ENCODE data around the gene ARHGEF17.

Gene ARHGEF17

DNA sequence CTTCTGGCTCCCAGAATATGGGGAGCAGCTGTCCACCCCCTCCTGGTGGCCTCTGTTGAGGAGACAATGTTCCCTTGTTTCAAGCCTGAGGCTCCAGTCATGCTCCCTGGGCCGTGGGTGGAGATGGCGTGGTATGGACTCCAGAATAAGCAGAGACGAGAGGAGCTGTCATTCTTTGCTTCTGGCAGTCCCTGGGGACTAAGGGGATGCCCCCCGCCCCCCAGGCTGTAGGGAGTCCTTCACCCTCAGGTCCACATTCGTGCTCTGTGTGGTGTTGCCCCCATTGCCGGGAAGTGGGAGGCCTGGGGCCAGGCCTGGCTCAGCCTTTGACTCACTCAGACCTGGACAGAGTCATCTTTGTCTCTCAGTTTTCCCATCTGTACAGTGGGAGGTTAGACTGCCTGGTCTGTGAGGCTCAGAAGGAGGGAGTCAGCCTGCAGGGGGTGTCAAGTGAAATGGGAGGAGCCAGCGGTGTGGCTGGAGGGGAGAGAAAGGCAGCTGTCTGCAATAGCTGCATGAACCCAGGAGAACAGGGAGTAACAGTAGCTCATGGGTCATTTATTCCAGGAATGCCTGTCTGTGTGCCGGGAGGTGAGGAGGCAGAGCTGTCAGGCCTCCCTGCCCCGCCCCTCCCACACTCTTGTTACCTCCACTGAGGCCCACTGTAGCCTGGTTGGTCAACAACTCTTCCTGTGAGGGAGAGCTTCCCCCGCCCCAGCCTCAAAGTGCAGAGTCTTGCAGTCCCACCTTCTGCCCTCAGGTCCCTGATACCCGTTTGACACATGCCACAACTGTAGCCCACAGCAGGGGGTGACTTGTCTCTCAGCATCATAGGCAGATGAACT, 6.3 kb downstream of the ARHGEF17 start:
- DNase-seq (ENCODE audit: low read depth in 3 of 3) = no peak

DNA sequence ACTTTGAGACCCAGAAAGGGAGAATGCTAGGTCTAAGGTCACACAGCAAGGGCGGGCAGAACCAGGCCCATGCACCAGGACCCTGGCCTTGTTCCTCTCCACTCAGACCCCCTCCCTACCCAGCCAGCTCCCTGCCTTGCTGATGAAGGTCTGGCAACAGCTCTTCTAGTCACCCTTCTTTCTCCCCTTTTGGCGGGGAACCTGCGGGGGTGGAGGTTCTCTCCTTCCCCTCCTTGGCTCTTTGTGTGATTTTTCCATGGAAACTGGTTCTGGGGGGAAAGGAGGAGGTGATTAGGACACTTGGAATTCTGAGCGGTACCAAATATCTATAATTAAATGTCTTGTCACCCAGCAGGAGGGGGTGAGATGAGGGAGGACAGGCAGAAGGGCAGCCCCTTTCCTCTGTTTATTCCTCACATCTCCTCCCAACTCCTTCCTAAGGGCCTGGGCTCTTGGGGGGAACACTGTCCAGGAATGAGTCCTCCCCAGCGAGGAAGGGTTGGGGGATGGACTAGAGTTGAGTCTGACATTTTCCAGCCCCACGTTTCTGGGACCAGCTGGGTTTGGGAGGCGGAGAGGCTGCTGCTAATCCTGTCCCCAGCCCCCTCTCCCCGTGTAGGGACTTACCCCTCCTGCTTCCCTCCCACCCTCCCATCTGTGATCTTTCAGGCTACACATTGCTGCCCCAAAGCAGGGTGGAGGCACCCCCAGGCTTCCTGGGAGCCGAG, 7.4 kb downstream of the ARHGEF17 start:
- no peak for DNase-seq (ENCODE audit: low read depth in 3 of 3)

DNA sequence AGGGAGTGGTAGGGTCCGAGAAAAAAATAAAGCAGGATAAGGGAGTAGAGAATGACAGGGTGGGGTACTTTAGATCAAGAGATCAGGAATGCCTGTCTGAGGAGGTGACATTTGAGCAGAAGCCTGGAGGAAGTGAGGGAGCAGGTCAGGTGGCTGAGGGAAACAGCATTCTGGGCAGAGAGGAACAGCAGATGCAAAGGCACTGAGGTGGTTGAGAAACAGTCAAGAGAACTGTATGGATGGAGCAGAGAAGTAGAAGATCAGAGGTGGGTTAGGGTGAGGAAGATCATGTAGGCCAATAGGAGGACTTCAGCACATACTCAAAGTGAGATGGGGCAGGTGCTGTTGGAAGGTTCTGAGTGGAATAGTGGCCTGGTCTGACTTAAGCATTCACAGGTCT, 8.3 kb downstream of the ARHGEF17 start:
- DNase-seq (ENCODE audit: low read depth in 3 of 3) = no peak

DNA sequence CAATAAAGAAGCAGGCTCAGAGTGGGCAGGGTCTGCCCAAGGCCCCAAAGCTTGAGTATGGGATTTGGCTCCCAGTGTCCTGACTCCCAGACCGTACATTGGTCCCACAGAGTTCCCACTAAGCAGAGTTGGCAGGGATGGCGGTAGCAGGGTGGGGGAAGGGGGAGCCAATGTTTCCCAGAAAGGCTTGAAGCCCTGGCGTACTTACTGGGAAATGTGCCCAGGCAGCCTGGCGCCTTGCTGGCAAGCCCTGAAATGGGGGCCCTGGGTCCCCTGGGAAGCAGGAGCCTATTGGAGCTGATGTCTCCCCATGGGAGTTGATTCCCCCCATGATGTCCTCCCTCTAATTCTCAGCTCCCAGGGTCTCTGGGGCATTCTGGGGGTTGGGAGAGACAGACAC, 9.3 kb downstream of the ARHGEF17 start:
- no peak for DNase-seq (ENCODE audit: low read depth in 3 of 3)

DNA sequence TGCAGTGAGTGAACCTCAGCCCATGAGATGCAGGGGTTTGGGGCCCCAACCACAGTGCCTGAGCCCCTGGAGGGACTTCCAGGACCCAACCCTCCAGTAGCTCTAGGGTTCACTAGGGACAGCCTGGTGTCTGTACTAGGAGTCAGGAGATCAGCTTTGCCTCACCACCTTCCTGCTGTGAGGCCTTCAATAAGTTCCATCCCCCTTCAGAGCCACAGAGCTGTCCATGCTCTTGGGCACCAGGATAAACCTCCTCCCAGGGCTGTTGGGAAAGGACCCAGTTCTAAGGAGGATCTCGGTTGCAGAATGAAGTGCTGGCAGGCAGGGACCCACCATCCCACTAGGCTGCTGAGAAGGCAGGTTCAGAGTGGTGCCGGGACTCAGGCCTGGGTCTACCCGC, 9.7 kb downstream of the ARHGEF17 start:
- DNase-seq (ENCODE audit: low read depth in 3 of 3) = no peak

DNA sequence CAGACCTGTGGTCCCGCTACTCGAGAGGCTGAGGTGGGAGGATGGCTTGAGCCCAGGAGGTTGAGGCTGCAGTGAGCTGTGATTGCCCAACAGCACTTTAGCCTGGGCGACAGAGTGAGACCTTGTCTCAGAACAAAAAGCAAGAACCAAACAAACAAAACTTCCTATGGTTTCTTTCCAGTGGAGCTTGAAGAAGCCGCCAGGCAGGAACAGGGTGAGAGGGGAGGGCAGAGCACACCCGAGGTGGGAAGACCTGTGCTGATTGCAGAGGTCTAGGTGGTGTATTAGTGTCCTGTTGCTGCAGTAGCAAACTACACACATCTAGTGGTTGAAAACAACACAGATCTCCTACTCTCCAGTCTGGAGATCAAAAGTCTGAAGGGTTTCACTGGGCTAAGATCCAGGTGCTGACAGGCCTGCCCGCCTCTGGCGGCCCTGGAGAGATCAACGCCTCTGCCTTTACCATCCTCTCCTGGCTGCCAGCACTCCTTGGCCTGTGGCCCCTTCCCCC, 10.5 kb downstream of the ARHGEF17 start:
- no peak for DNase-seq (ENCODE audit: low read depth in 3 of 3)

DNA sequence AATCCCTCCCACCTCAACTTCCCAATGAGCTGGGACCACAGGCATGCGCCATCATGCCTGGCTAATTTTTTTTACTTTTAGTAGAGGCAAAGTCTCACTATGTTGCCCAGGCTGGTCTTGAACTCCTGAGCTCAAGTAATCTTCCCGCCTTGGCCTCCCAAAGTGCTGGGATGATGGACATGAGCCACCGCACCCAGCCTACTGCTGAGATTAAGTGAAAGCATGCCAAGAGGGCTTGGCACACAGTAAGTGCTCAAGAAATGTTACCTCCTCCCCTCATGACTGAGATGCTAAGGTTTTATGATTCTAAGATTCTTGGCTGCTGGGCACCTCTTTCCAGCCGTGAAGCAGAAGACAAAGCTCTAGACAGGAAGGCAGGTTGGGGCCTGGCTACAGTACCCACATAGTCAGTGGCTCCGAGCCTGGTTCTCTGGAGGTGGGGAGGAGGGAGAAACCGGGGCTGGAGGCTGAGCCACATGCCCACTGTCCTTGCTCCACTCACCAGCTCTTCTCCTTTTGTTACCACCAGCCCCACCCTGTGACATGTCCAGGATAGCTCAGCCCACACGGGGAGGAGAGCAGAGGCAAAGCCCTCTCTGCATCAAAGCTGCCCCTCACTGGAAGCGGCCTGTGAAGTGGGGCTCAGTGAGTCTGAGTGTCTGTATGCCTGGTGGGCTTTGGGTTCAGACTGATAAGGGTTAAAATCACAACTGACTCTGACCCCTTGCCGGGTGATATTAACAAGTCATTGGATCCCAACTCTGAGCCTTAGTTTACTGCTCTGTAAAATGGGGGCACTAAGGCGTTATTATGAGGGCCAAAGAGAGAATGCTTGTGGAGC, 12.9 kb downstream of the ARHGEF17 start:
- DNase-seq (ENCODE audit: low read depth in 3 of 3) = no peak

DNA sequence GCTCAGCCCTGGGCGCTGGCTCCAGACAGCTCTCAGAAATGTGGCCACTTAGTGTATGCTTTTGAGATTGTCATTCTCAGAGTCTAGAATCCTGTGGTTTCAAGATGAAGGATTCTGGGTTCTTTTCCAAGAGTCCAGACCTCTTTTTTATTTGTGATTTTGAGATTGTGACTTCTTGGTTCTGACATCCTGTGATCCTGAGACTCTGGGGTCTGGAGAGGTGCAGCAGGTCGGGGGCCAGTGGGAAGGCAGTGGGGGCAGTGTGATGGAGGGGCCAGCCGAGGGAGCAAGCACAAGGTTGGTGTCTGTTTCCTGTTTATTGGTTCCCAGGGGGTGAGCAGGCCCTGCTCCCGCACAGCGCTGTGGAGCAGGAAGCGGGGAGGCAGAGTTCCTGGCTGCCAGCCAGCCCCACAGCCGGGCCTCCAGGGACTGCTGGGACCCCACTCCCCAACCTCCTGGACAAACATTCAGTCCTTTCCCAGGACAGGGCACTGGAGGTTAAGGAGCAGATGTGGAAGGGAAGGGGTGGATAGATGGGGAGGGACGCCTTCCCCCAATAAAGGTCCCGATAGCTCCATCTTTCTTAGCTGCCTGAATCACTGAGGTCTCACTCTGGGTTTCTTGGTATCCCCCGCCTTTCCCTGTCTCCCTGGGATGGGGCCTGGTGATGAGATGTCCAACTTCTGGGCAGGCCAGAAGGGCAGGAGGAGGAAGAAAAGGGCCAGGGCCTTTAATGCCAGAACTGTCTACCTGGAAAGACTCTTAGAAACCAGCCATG, 13.7 kb downstream of the ARHGEF17 start:
- DNase-seq (ENCODE audit: low read depth in 3 of 3) = no peak

DNA sequence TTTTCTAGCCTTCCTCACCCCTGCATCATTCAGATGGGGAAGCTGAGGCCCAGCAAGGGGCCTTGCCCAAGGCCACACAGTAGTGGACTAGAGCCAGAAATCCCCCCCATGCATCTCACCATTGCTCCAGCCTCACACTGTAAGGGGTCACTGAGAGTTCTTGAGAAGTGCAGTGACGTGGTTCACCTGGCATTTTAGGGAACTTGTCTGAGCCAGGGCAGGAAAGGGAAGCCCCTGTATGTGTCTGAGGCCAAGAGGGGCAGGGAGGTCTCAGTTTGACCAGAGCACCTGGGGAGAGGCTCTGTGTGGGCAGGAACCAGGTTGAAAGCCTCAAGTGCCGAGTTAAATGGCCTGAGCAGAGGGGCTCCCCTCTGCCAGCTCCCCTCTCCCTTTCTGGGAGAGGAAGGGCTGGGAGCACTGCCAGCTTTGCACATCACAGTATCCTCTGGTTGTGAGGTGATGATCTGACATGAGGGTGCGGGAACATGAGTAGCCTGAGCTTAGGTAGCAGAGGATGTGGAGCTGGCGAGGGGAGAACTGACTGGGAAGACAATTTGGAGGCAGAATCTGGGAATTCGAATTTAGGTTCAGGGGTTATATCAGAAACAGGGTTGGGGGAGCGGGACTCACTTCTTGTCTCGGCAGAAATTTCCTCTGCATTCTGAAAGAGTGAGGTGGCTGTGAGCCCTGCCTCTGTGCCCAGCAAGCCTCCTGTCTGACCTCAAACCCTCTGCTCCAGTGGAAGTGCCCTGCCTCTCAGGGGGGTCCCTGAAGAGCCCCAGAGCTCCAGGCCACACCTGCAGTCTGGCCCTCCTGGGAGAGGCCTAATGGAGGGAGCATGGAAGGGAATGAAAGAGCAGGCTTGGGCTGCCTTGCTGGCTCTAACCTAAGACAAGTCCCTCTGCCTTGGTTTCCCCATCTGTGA, 14.6 kb downstream of the ARHGEF17 start:
- no peak for DNase-seq (ENCODE audit: low read depth in 3 of 3)

DNA sequence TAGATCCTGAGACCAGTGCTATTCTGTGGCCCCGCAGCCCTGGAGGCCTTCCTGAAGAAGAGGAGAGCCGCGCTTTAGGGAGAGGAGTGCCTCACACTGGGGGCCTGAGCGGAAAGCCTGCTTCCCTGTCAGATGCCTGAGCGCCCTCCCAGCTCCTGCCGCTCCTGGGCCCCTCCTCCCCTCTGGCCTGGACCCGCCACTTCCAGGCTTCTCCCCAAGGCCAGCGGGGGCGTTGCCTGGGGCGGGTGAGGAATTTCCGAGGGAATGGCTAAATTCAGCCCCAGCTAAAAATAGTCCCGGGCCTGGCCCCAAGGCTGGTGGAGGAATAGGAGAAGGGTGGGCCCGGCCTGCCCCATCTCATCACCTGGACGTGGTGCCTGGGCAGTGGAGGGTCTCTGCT, 15.4 kb downstream of the ARHGEF17 start:
- DNase-seq (ENCODE audit: low read depth in 3 of 3) = no peak

DNA sequence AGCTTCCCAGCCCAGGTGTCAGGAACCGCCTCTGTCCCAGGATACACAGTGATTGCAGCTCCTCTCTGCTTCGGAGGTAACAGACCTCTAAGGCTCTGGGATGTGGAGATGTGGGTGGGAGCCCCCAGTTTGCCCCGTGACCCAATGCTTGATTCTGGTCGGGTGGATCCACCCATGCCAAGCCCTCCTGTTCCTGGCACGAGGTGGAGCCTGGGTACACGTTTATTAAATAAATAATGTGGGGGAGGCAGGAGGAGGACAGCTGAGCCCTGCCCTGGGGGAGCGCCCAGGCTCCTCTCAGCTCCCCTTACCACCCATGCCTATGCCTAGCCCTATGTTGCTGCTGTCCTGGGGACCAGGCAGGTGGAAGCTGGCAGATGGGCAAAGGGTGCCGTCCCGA, 16.0 kb downstream of the ARHGEF17 start:
- DNase-seq (ENCODE audit: low read depth in 3 of 3) = no peak

DNA sequence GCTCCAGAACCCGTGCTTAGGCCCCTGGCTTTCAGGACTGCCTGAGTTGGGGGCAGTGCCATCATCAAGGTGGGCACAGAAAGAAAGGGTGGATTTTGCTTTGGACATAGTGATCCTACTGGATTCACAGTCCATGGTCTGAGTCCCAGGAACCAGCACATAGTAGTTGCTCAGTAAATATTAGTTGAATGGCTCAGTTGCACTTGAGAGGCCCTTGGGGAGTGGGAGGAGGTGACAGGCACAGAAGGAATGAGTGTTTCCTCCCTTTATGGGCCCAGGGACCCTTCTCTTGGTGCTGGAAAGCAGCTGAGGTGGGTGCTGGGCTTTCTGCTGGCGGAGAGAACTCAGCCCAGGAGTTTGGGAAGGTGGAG, 16.6 kb downstream of the ARHGEF17 start:
- DNase-seq (ENCODE audit: low read depth in 3 of 3) = no peak

DNA sequence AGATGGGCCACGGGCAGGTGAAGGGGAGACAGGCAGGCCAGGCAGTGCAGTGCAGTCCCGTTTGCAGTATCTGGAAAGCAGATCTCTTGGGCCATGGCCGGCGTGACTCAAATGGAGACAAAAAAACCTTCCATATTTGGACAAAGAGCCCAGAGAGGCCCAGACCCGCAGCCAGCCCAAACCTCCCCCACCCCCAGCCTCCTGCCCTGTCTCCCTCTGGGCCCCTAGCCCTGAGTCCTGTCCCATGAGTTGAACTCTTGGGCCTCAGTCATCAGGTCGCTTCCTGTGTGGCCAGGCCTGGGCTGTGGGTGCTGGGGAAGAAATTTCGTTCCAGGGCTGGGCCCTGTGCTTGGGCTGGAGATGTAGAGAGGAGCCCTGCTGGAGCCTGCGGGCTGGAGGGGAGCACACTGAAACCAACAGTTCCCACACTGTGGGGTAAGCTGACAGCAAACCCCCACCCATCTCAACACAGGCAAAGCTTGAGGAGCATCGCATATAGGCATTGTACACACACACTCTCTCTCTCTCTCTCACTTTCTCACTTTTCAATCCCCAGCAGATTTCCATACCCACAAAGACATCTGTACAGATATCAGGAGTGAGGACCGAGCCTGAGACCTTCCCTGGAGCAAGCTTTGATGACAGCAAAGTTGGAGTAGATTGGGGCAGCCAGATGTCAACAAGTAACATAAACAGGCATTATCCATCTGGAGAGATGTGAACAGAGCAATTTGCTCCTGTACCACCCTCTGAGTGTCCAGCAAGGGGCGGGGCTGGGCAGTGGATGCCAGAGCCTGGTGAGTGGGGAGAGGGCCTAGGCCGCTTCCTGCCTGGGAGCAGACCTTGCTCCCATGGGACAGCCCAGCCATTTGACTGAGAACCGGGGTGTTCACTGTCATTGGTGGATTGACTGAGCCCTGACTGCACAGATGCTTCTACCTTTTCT, 17.2 kb downstream of the ARHGEF17 start:
- no peak for DNase-seq (ENCODE audit: low read depth in 3 of 3)

DNA sequence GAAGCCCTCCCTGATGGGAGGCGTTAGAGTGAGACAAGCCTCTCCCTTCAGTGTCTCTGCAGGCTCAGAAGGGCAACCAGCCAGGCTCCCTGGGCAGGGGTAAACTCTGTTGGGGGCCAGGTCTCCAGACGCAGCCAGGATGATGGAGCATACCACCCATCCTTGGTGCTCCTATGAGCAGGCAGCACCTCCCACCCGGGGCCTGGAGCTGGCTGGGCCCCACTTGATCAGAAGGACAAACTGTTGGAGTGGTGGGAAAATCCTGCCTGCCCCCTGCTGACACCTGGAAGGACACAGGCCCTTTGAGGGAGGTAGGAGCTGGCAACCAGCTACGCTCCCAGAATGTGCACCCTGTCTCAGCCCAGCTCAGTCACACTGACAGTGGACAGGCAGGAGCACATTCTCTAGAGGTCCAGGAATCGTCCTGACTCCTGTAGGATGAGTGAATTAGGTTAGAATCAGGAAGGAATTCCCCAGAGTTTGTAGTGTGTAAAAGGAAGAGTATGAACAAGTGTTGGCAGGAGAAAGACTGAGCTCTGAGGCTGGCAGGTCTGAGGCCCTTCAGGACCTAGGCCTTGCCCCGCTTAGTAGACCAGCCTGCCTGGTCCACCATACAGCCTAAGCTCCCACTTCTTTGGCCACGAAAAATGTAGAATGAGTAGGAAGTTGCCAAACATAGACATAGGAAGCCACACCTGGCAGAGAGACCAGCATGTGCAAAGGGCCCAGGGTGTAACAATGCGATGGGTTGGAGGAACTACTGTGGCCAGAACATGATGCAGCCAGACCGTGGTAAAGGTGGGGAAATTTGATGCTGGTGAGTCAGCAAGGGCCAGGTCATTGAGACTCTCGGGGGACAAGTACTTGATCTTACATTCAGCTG, 19.1 kb downstream of the ARHGEF17 start:
- no peak for DNase-seq (ENCODE audit: low read depth in 3 of 3)

DNA sequence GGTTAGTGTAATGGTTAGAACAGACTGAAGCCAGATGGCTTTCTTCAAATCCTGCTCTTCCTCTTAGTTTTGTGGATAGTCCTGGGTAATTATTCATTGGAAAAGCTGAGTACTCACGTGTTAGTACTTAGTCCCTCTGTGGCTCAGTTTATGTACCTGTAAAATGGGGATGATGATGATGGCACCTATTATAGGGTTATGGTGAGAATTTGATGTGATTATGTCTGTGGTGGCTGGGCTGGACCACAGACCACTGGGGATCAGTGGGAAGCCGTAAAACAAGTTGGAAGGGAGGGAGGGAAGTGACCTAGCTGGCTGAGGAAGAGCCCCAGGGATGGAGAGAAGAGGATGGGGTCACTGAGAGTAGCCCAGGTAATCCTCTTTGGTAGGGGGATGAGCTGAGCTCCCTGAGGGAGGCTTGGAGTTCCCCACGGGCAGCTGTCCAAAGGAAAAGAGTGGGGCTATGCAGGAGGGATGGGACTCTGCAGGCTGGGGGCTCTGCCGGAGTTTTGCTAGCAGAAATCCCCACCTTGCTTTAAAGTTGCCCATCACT, 19.8 kb downstream of the ARHGEF17 start:
- DNase-seq (ENCODE audit: low read depth in 3 of 3) = no peak

DNA sequence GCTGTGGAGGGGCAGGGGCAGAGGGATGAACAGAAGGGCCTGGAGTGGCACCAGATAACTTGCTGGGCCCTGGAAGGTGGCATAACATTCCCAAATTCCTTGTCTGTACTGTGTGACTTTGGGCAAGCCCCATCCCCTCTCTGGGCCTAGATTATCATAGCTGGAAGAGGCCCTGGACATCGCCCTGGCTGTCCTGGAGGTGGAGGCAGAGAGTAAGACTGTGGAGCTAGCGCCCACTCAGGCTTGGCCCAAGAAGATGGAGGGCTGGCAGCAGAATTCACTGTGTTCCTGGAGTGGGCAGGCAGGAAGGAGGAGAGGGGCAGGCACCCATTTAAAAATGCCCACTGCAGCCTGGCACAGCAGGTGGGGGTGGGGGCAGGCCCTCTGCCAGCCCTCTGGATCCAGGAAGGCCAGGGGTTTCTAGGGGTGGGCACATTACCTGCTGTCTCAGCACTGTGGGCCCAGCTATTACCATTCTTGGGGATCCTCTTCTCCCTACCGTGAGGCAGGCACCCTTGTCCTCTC, 22.6 kb downstream of the ARHGEF17 start:
- no peak for DNase-seq (ENCODE audit: low read depth in 3 of 3)

DNA sequence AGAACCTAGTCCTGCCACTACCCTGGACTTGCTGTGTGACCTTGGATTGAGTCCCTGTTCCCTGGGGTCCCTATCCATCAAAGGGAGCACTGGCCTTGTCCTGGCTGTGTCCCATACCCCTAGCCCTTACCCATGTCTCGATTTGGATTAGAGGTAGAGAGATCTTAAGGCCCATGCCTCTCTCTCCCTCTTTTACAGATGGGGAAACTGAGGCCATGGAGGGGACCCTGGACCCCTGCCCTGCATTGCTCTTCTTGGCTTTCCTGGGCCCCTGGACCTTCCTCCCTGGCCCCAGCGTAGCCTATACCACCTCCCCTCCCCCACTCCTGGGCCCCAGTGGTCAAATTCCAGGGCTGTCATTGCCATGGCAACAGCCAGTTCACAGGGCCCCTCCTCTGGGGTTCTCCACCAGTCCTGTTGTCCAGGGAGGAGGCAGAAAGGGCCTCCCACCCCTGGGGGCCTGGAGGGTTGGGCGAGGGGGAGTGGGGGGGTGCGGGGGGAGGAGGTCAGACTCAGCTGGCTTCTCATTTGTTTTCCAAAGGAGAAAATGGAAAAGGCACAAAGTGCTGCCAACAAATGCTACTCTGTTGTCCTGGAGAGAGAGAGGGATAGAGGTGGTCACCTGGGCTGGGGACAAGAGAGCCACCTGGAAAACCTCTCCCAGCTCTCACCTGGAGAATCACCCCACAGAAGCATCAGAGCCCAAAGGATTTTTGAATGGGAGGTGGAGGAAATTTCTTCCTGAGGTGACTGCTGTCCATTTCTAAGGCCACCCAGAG, 23.3 kb downstream of the ARHGEF17 start:
- no peak for DNase-seq (ENCODE audit: low read depth in 3 of 3)
